ENCODE measurements around the gene THADA.

DNA sequence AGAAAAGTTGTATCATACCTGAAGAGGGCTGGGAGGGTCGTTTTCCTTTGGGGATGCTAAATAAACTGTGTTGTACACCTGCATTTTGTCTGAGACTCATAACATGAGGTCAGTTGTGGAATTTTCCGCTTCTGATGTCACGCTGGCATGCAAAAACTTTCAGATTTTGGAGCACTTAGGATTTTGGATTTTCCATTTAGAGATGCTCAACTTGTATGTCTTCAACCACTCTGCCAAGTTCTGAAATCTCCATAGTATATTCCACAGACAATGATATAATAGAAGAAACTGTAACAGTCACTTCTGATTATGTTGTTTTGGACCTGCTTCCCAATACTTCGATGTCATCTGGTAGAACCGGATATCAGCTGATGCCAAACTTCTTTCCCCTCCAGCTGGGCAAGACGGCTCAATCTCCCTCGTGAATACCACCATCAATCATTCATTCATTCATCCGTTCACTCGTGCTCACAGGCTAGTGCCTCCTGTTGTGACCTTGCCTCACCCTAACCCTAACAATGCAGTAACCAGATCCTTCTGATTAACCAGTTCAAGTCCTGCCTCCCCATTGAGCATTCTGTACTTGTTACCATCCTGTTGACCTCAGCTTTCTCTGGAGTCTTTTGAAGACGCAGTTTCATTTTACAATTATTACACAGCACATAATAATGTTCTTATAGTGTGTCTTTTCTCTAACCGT, 35.9 kb upstream of the THADA start:
- TF ChIP-seq ELF4 (IDR thresholded peaks at IDR 0.05) (no peak), SUZ12 (IDR thresholded peaks at IDR 0.05) (no peak), FOXK2 (IDR thresholded peaks at IDR 0.05) (no peak), CTBP1 (IDR thresholded peaks at IDR 0.05; ENCODE audit: borderline replicate concordance) (no peak), ARNT (IDR thresholded peaks at IDR 0.05) (no peak), SP1 (IDR thresholded peaks at IDR 0.05) (no peak), BHLHE40 (IDR thresholded peaks at IDR 0.05; ENCODE audit: borderline replicate concordance) (no peak)
